Smooth muscle cell (in vitro differentiated cells): ENCODE data around the gene FBXO46. TPM values are rescaled to one million over a fixed set of nuclear protein-coding genes. Genes with fewer than 3 reads are reported as not detected.
A peak's percentile ranks its signal among the peaks of the same experiment; 100 is the strongest.

Experiments
- DNase-seq: peaks from one replicate; lab custom pipeline; 2025; ENCODE audit not compliant: unreplicated experiment; lab: John Stamatoyannopoulos, UW
- H2AFZ ChIP-seq: fragments of 200-600 bp; sonication (generic); 2 replicates; pipeline ENCODE4 v1.6.0; 2016; ENCODE audit warnings: antibody characterized with exemption, low read depth, mild to moderate bottlenecking
- H3F3A ChIP-seq: fragments of 200-600 bp; sonication (generic); 2 replicates; pipeline ENCODE4 v1.6.0; 2017; ENCODE audit warnings: antibody characterized with exemption, low read depth
- H3K27ac ChIP-seq: fragments of 200-600 bp; sonication (generic); 2 replicates; pipeline ENCODE4 v1.5.1; 2016; ENCODE audit warnings: low read depth, mild to moderate bottlenecking
- H3K27me3 ChIP-seq: fragments of 200-600 bp; sonication (generic); 2 replicates; pipeline ENCODE4 v1.6.1; 2016; ENCODE audit warnings: low read depth, mild to moderate bottlenecking
- H3K36me3 ChIP-seq: fragments of 200-600 bp; sonication (generic); 2 replicates; pipeline ENCODE4 v1.5.1; 2016; ENCODE audit warnings: low read depth
- H3K4me1 ChIP-seq: fragments of 200-600 bp; sonication (generic); 2 replicates; pipeline ENCODE4 v1.5.1; 2016; ENCODE audit warnings: low read depth
- H3K4me2 ChIP-seq: fragments of 200-600 bp; sonication (generic); 2 replicates; pipeline ENCODE4 v1.6.0; 2016; ENCODE audit warnings: mild to moderate bottlenecking
- H3K4me3 ChIP-seq: fragments of 200-600 bp; sonication (generic); 2 replicates; pipeline ENCODE4 v1.5.1; 2016; ENCODE audit warnings: mild to moderate bottlenecking
- H3K79me2 ChIP-seq: fragments of 200-600 bp; sonication (generic); 2 replicates; pipeline ENCODE4 v1.6.0; 2016; ENCODE audit warnings: low read depth, mild to moderate bottlenecking
- H3K9ac ChIP-seq: fragments of 200-600 bp; sonication (generic); 2 replicates; pipeline ENCODE4 v1.6.0; 2016; ENCODE audit warnings: low read depth
- H3K9me3 ChIP-seq: fragments of 200-600 bp; sonication (generic); replicated peaks from 2 replicates; pipeline ENCODE4 v1.5.1; 2016; ENCODE audit warnings: low read depth
- H4K20me1 ChIP-seq: fragments of 200-600 bp; sonication (generic); 2 replicates; pipeline ENCODE4 v1.6.0; 2016; ENCODE audit warnings: low read depth
- WGBS: methylation state at CpG from one replicate; pipeline ENCODE4 v1.1.7; 2016; ENCODE audit warnings: low lambda C conversion rate; 5-methylcytosine and 5-hydroxymethylcytosine counted together
- polyA plus RNA-seq: library from polyadenylated mRNA; unstranded; fragments of >200 nt; fragmentation: Nextera tagmentation; extraction: Ambion mirVana; gene quantifications from 2 replicates; pipeline ENCODE4 v1.2.1, GENCODE V29; 2016
- total RNA-seq: library from RNA; depleted of rRNA; stranded (reverse); fragments of >200 nt; gene quantifications from 2 replicates; pipeline ENCODE4 v1.2.3, GENCODE V29; 2014
- TF ChIP-seq, protein P1 (sequence below): fragments of 200-600 bp; sonication (generic); IDR thresholded peaks from 2 replicates; pipeline ENCODE4 v1.5.1; 2017; ENCODE audit warnings: borderline replicate concordance, mild to moderate bottlenecking, antibody characterized with exemption; ENCODE audit not compliant: insufficient read depth, poor library complexity, severe bottlenecking

FBXO46 gene
- total and polyA plus RNA-seq, 2 experiments from 2014 or later = 7.2 to 7.9 TPM

GRCh38 chr19:45778010-45778661, 47.4 kb upstream of the FBXO46 start:
- Histone ChIP-seq H3K4me1 (peaks cover 18% of the 10 kb centered on the region), H3K9ac (no peak overlapping the region), H2AFZ (no peak overlapping the region), H3K79me2 (peaks cover 10% of the 10 kb centered on the region), H3K9me3 (no peaks in the 10 kb centered on the region), H3K27me3 (no peaks in the 10 kb centered on the region), H4K20me1 (peaks cover 49% of the 10 kb centered on the region), H3K4me2 (no peak overlapping the region), H3F3A (peaks cover 24% of the 10 kb centered on the region), H3K4me3 (no peak overlapping the region), H3K27ac (no peak overlapping the region), H3K36me3 (no peaks in the 10 kb centered on the region)
- 99% methylated on average over 28 of the region's 28 CpGs for WGBS
- TF ChIP-seq, protein P1, sequence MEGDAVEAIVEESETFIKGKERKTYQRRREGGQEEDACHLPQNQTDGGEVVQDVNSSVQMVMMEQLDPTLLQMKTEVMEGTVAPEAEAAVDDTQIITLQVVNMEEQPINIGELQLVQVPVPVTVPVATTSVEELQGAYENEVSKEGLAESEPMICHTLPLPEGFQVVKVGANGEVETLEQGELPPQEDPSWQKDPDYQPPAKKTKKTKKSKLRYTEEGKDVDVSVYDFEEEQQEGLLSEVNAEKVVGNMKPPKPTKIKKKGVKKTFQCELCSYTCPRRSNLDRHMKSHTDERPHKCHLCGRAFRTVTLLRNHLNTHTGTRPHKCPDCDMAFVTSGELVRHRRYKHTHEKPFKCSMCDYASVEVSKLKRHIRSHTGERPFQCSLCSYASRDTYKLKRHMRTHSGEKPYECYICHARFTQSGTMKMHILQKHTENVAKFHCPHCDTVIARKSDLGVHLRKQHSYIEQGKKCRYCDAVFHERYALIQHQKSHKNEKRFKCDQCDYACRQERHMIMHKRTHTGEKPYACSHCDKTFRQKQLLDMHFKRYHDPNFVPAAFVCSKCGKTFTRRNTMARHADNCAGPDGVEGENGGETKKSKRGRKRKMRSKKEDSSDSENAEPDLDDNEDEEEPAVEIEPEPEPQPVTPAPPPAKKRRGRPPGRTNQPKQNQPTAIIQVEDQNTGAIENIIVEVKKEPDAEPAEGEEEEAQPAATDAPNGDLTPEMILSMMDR = no peak
- no peak for DNase-seq

DNA sequence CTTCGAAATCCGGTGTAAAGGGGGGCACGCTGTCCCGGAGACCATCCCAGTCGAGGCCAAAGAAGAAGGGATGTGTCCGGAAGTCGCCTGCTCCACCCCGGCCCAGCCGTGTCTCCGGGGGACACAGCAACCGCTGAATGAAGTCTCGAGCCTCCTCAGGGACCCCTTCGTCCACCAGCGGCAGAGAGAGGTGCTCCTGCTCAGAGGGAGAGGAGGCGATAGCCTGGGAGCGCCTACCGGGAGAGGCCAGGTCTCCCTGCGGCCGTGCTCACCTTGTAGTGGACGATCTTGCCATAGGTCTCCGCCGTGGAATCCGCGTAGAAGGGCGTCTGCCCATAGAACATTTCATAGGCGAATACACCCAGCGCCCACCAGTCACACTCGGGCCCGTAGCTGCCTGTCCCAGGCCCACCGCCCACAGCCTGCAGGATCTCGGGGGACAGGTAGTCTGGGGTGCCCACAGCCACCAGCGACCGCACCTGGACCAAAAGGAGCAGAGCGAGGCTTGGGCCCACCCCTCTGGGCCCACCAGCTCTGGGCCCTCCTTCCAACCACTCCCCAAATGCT, 46.8 kb upstream of the FBXO46 start:
- H3K9me3 ChIP-seq = no peaks in the 10 kb centered on the region
- WGBS = 99% methylated on average over 34 of the region's 34 CpGs

GRCh38 chr19:45774765-45775164, 44.1 kb upstream of the FBXO46 start:
- Histone ChIP-seq H4K20me1 (peaks cover 37% of the 10 kb centered on the region), H3K27ac (no peak overlapping the region), H3K9me3 (no peaks in the 10 kb centered on the region), H3K4me3 (no peak overlapping the region), H2AFZ (no peak overlapping the region), H3F3A (peaks cover 32% of the 10 kb centered on the region), H3K36me3 (no peaks in the 10 kb centered on the region), H3K27me3 (no peaks in the 10 kb centered on the region), H3K9ac (no peak overlapping the region), H3K4me2 (no peak overlapping the region), H3K4me1 (peaks cover 3% of the 10 kb centered on the region), H3K79me2 (peaks cover under 1% of the 10 kb centered on the region)
- DNase-seq = no peak
- 91% methylated on average over 9 of the region's 9 CpGs for WGBS
- TF ChIP-seq, protein P1 = peak; percentile 6

More for the DNA sequence above, 46.8 kb upstream of the FBXO46 start:
- Histone ChIP-seq H3K4me2 (no peak overlapping the region), H3F3A (peaks cover 25% of the 10 kb centered on the region), H3K79me2 (peaks cover 10% of the 10 kb centered on the region), H3K4me1 (peaks cover 13% of the 10 kb centered on the region), H2AFZ (no peak overlapping the region), H3K36me3 (no peaks in the 10 kb centered on the region), H3K4me3 (no peak overlapping the region), H3K27ac (no peak overlapping the region), H3K9ac (no peak overlapping the region), H3K27me3 (no peaks in the 10 kb centered on the region), H4K20me1 (peaks cover 47% of the 10 kb centered on the region)
- TF ChIP-seq, protein P1 = no peak
- no peak for DNase-seq
